Smooth muscle cell (in vitro differentiated cells): ENCODE measurements around the gene PRSS36. TPM values are rescaled to one million over a fixed set of nuclear protein-coding genes. Genes with fewer than 3 reads are reported as not detected.

ENCODE experiments used
- DNase-seq: peaks from one replicate; lab custom pipeline; 2025; ENCODE audit not compliant: unreplicated experiment; lab: John Stamatoyannopoulos, UW
- H2AFZ ChIP-seq: fragments of 200-600 bp; sonication (generic); 2 replicates; pipeline ENCODE4 v1.6.0; 2016; ENCODE audit warnings: antibody characterized with exemption, low read depth, mild to moderate bottlenecking
- H3F3A ChIP-seq: fragments of 200-600 bp; sonication (generic); 2 replicates; pipeline ENCODE4 v1.6.0; 2017; ENCODE audit warnings: antibody characterized with exemption, low read depth
- H3K27ac ChIP-seq: fragments of 200-600 bp; sonication (generic); 2 replicates; pipeline ENCODE4 v1.5.1; 2016; ENCODE audit warnings: low read depth, mild to moderate bottlenecking
- H3K27me3 ChIP-seq: fragments of 200-600 bp; sonication (generic); 2 replicates; pipeline ENCODE4 v1.6.1; 2016; ENCODE audit warnings: low read depth, mild to moderate bottlenecking
- H3K36me3 ChIP-seq: fragments of 200-600 bp; sonication (generic); 2 replicates; pipeline ENCODE4 v1.5.1; 2016; ENCODE audit warnings: low read depth
- H3K4me1 ChIP-seq: fragments of 200-600 bp; sonication (generic); 2 replicates; pipeline ENCODE4 v1.5.1; 2016; ENCODE audit warnings: low read depth
- H3K4me2 ChIP-seq: fragments of 200-600 bp; sonication (generic); 2 replicates; pipeline ENCODE4 v1.6.0; 2016; ENCODE audit warnings: mild to moderate bottlenecking
- H3K4me3 ChIP-seq: fragments of 200-600 bp; sonication (generic); 2 replicates; pipeline ENCODE4 v1.5.1; 2016; ENCODE audit warnings: mild to moderate bottlenecking
- H3K79me2 ChIP-seq: fragments of 200-600 bp; sonication (generic); 2 replicates; pipeline ENCODE4 v1.6.0; 2016; ENCODE audit warnings: low read depth, mild to moderate bottlenecking
- H3K9ac ChIP-seq: fragments of 200-600 bp; sonication (generic); 2 replicates; pipeline ENCODE4 v1.6.0; 2016; ENCODE audit warnings: low read depth
- H3K9me3 ChIP-seq: fragments of 200-600 bp; sonication (generic); replicated peaks from 2 replicates; pipeline ENCODE4 v1.5.1; 2016; ENCODE audit warnings: low read depth
- H4K20me1 ChIP-seq: fragments of 200-600 bp; sonication (generic); 2 replicates; pipeline ENCODE4 v1.6.0; 2016; ENCODE audit warnings: low read depth
- CTCF ChIP-seq: fragments of 200-600 bp; sonication (generic); IDR thresholded peaks from 2 replicates; pipeline ENCODE4 v1.5.1; 2017; ENCODE audit warnings: borderline replicate concordance, mild to moderate bottlenecking, antibody characterized with exemption; ENCODE audit not compliant: insufficient read depth, poor library complexity, severe bottlenecking
- WGBS: methylation state at CpG from one replicate; pipeline ENCODE4 v1.1.7; 2016; ENCODE audit warnings: low lambda C conversion rate; 5-methylcytosine and 5-hydroxymethylcytosine counted together
- polyA plus RNA-seq: library from polyadenylated mRNA; unstranded; fragments of >200 nt; fragmentation: Nextera tagmentation; extraction: Ambion mirVana; gene quantifications from 2 replicates; pipeline ENCODE4 v1.2.1, GENCODE V29; 2016
- total RNA-seq: library from RNA; depleted of rRNA; stranded (reverse); fragments of >200 nt; gene quantifications from 2 replicates; pipeline ENCODE4 v1.2.3, GENCODE V29; 2014

PRSS36 gene
- total and polyA plus RNA-seq, 2 experiments from 2014 or later: 0.31 to 1.6 TPM

- Histone ChIP-seq H3K79me2 (no peaks in the 10 kb centered on the region), H3K9me3 (no peaks in the 10 kb centered on the region), H3K36me3 (no peaks in the 10 kb centered on the region), H3K4me1 (no peaks in the 10 kb centered on the region), H4K20me1 (no peaks in the 10 kb centered on the region), H3K4me3 (no peak overlapping the region), H3F3A (no peaks in the 10 kb centered on the region), H3K27me3 (no peaks in the 10 kb centered on the region), H3K9ac (no peak overlapping the region), H3K27ac (no peak overlapping the region), H2AFZ (no peak overlapping the region), H3K4me2 (no peak overlapping the region)
- TF ChIP-seq CTCF: no peak
- no peak for DNase-seq
- WGBS: 57% methylated on average over 4 of the region's 4 CpGs
Observed at GRCh38 chr16:31099860-31100638, 49.8 kb downstream of the PRSS36 start.

GRCh38 chr16:31094424-31095120 lies 55.3 kb downstream of the PRSS36 start, which contains the start of gene VKORC1:
Gene VKORC1 (minus strand): TSS chr16:31094797. CDS start chr16:31094729, 68 bp downstream.
- TF ChIP-seq CTCF: no peak
- Histone ChIP-seq H3K4me2 (peak within 1 kb of the TSS; percentile 98), H3K4me1 (no peaks in the 10 kb centered on the region), H3K27ac (peak within 1 kb of the TSS; percentile 62), H3K9me3 (no peaks in the 10 kb centered on the region), H2AFZ (peak within 1 kb of the TSS; percentile 45), H3K79me2 (peaks cover 30% of the 10 kb centered on the region), H3K36me3 (no peaks in the 10 kb centered on the region), H3F3A (no peaks in the 10 kb centered on the region), H3K9ac (peak within 1 kb of the TSS; percentile 78), H3K4me3 (peak within 1 kb of the TSS; percentile 87), H4K20me1 (peaks cover 34% of the 10 kb centered on the region), H3K27me3 (no peaks in the 10 kb centered on the region)
- DNase-seq: peak; percentile 71
- under 1% methylated on average over 67 of the region's 69 CpGs for WGBS

DNA sequence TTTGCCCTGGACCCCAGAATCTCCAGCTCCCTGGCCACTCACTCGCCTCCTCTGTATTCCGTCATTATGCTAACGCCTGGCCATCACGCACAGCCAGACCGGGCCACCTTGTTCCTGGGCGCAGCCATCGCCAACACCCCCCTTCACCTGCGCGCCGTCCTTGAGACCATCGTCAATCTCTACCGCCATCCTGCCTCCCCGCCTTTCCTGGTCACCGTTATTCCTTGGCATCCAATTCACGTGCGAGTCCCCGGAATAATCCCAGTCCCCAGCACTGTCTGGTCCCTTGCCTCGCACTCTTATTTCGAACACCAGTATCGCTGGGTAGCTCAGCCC lies 55.8 kb downstream of the PRSS36 start:
- H3K27me3 ChIP-seq: no peaks in the 10 kb centered on the region
- no peaks in the 10 kb centered on the region for H3K4me1 ChIP-seq
- H3K9ac ChIP-seq: peak overlapping the region; percentile 78
- peak overlapping the region; percentile 98 for H3K4me2 ChIP-seq
- H3K9me3 ChIP-seq: no peaks in the 10 kb centered on the region
- under 1% methylated on average over 20 of the region's 20 CpGs for WGBS
- DNase-seq: no peak
- peak overlapping the region; percentile 87 for H3K4me3 ChIP-seq
- no peaks in the 10 kb centered on the region for H3K36me3 ChIP-seq
- peaks cover 39% of the 10 kb centered on the region for H4K20me1 ChIP-seq
- H2AFZ ChIP-seq: peak overlapping the region; percentile 45
- peak overlapping the region; percentile 62 for H3K27ac ChIP-seq
- TF ChIP-seq CTCF: no peak
- H3K79me2 ChIP-seq: peaks cover 35% of the 10 kb centered on the region
- no peaks in the 10 kb centered on the region for H3F3A ChIP-seq
